SK-N-SH treated with all-trans-retinoic acid at 6 μM for 48 hours (cell line): ENCODE data around the gene NDE1.

Experiments used
- ARNTL ChIP-seq: fragments of 450-650 bp; formaldehyde crosslinking; IDR thresholded peaks from 2 replicates; pipeline ENCODE4 v1.5.0; 2020; ENCODE audit warnings: low read depth, mild to moderate bottlenecking, moderate library complexity, borderline replicate concordance
- BACH2 ChIP-seq: fragments of 250-450 bp; sonication (Bioruptor Pico); IDR thresholded peaks from 2 replicates; pipeline ENCODE4 v1.9.0; 2021; ENCODE audit warnings: mild to moderate bottlenecking, borderline replicate concordance
- CREB5 ChIP-seq: fragments of 250-450 bp; sonication (Bioruptor Pico); IDR thresholded peaks from 2 replicates; pipeline ENCODE4 v1.5.1; 2020; ENCODE audit warnings: low read depth, mild to moderate bottlenecking, moderate library complexity
- GLIS3 ChIP-seq: fragments of 250-450 bp; sonication (Bioruptor Pico); IDR thresholded peaks from 2 replicates; pipeline ENCODE4 v1.5.0; 2020; ENCODE audit warnings: mild to moderate bottlenecking, moderate library complexity
- PATZ1 ChIP-seq: fragments of 250-450 bp; sonication (Bioruptor Pico); IDR thresholded peaks from 2 replicates; pipeline ENCODE4 v1.8.0; 2020; ENCODE audit warnings: mild to moderate bottlenecking, moderate library complexity, borderline replicate concordance
- RARB ChIP-seq: fragments of 250-450 bp; sonication (Bioruptor Pico); IDR thresholded peaks from 2 replicates; pipeline ENCODE4 v1.8.0; 2021; ENCODE audit warnings: mild to moderate bottlenecking, moderate library complexity
- TCF4 ChIP-seq: fragments of 250-450 bp; sonication (Bioruptor Pico); IDR thresholded peaks from 2 replicates; pipeline ENCODE4 v1.8.0; 2021; ENCODE audit warnings: mild to moderate bottlenecking, moderate library complexity, borderline replicate concordance
- ZFP3 ChIP-seq: fragments of 250-450 bp; sonication (Bioruptor Pico); IDR thresholded peaks from 2 replicates; pipeline ENCODE4 v1.5.0; 2020; ENCODE audit warnings: mild to moderate bottlenecking, moderate library complexity
- ZFP30 ChIP-seq: fragments of 450-650 bp; formaldehyde crosslinking; IDR thresholded peaks from 2 replicates; pipeline ENCODE4 v1.5.0; 2022; ENCODE audit warnings: mild to moderate bottlenecking, moderate library complexity
- ZNF8 ChIP-seq: fragments of 450-650 bp; formaldehyde crosslinking; IDR thresholded peaks from 2 replicates; pipeline ENCODE4 v1.5.0; 2020; ENCODE audit warnings: mild to moderate bottlenecking, moderate library complexity

GRCh38 chr16:15650698-15651171 lies 690 bp downstream of the NDE1 start:
- TF ChIP-seq PATZ1 (CRISPR knock-in tag): no peak
- no peak for TF ChIP-seq ZFP30 (CRISPR knock-in tag)
- no peak for TF ChIP-seq TCF4 (CRISPR knock-in tag)
- no peak for TF ChIP-seq CREB5 (CRISPR knock-in tag)
- no peak for TF ChIP-seq ARNTL (CRISPR knock-in tag)
- TF ChIP-seq BACH2 (CRISPR knock-in tag): no peak
- no peak for TF ChIP-seq ZFP3 (CRISPR knock-in tag)
- TF ChIP-seq RARB (CRISPR knock-in tag): no peak
- TF ChIP-seq ZNF8 (CRISPR knock-in tag): no peak
- TF ChIP-seq GLIS3 (CRISPR knock-in tag): no peak
